GM19035 (cell line): ENCODE results near the gene SETD4.
"Not testable (repeated sequence)": the region's sequence is repeated elsewhere in the genome, so short reads cannot be mapped to it uniquely, and the experiment has no call there.

Source experiments
- ATAC-seq: cut with Tn5 transposase; IDR thresholded peaks from one replicate; pipeline ENCODE4 v1.9.1; 2021; ENCODE audit not compliant: unreplicated experiment

SETD4 gene, protein sequence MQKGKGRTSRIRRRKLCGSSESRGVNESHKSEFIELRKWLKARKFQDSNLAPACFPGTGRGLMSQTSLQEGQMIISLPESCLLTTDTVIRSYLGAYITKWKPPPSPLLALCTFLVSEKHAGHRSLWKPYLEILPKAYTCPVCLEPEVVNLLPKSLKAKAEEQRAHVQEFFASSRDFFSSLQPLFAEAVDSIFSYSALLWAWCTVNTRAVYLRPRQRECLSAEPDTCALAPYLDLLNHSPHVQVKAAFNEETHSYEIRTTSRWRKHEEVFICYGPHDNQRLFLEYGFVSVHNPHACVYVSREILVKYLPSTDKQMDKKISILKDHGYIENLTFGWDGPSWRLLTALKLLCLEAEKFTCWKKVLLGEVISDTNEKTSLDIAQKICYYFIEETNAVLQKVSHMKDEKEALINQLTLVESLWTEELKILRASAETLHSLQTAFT

DNA sequence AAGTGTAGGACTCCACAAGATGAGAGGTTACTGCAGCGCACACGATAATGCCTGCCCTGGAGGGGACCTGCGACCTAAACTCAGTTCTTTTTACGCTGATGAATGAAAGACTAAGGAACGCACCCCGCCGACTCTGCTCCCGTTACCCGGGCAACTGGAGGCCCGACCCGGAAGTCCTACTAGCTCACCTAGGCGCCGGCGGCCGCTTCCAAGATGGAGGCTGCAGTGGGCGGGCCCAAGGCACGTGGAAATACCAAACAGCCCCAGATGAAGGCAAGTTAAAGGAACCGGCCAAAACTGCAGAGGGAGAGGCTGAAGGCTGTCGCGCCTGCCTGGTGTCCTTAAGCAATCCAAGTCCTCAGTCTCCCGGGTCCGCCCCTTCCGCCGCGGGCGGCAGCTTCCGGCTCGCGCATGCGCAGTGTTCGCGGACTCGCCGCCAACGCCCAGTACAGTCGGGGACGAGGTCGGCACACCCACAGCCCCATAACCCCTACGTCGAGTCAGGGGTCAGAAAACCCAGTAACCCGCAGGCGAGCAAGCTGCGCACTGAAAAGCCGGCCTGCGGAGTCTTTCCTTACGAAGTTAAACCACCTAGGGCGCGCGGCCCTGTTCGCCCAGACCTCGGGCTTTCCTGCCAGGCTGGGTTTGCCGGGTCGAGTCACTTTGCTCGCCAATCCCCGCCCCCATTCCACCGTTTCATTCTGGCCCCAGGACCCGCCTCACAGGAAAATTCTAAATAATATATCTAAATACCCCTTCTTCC is at the start of gene SETD4:
Gene SETD4, minus strand, starts transcription at position 368 of the 763 bp plus-strand sequence. CDS start 1,638 bp downstream, outside the sequence.
- peak; percentile 92 for ATAC-seq

GRCh38 chr21:36109868-36110267 is 49.5 kb upstream of the SETD4 start:
- no peak for ATAC-seq

GRCh38 chr21:36105327-36105842 is 45.1 kb upstream of the SETD4 start:
- ATAC-seq = no peak

DNA sequence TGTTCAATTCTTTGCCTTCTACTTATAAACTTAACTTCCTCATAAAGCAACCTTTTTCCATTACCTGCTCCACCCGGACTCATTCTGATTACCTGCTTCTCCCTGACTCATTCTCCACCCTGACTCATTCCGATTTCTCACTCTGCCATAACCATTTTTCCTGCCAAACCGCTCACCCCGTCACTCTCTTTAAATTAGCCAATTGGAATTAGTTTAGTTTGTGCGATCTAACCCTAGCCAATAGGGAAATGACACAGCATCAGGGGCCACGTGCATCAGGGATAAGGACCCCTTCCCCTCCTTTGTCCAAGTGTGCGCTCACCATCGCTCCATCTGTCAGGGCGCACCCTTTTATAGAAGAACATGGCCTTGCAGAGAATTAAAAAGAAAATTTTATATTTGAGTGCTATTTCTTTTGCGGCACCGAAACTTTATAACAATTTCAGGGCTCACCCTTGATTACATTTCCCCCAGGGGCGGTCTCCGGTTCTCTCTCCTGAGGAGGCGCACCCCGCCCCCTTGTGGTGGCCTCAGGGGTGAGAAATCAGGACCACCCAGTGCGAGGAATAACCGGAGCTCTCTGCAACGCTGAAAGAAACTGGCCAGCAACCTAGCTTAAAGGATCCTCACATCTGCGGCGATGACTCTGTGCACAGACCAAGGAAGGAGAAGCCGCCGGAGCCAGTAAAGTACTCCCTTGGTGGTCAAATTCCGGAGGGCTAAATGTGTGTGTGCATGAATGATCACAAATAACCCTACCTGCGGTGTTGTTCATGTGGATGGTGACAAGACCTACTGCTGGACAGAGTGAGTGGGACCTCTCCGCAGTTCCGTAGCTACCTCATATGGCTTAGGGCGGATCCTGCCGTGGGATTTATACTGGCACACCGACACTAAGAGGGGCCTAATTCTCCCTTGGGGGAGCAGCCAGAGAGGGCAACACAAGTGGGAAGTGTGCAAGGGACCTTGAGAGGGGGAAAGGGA is 44.3 kb upstream of the SETD4 start:
- no peak for ATAC-seq

- ATAC-seq = no peak
Observed at GRCh38 chr21:36103434-36103833, 43.1 kb upstream of the SETD4 start.

GRCh38 chr21:36100971-36101641 is 40.8 kb upstream of the SETD4 start:
- ATAC-seq = no peak

DNA sequence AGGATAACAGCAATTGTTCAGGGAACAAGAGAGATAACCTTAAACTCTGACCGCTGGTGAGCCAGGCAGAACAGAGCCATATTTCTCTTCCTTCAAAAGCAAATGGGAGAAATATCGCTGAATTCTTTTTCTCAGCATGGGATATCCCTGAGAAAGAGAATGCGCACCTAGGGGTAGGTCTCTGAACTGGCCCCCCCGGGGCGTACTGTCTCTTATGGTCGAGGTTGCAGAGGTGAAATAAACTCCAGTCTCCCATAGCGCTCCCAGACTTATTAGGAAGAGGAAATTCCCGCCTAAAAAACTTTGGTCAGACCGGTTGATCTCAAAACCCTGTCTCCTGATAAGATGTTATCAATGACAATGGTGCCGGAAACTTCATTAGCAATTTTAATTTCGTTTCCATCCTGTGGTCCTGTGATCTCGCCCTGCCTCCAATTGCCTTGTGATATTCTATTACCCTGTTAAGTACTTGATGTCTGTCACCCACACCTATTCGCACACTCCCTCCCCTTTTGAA is 39.4 kb upstream of the SETD4 start:
- not testable (repeated sequence) for ATAC-seq

GRCh38 chr21:36099000-36099399 is 38.7 kb upstream of the SETD4 start:
- ATAC-seq = no peak

DNA sequence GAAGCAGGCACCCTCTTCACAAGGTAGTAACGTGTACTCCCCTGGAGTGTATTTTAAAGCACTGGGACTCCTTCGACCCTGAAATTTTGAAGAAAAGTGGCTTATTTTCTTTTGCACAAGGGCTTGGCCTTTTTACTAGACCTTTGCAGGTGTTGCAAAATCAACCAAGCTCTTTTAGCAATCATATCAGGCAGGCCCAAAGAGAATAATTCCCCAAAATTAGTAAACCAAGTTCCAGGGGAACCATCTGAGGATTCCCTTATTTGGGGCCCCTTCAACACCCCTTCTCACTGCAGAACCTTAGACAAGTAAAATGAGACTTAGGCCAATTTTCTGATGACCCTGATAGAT is 37.8 kb upstream of the SETD4 start:
- no peak for ATAC-seq

- ATAC-seq = no peak
Observed at GRCh38 chr21:36097427-36098181, 37.3 kb upstream of the SETD4 start.

DNA sequence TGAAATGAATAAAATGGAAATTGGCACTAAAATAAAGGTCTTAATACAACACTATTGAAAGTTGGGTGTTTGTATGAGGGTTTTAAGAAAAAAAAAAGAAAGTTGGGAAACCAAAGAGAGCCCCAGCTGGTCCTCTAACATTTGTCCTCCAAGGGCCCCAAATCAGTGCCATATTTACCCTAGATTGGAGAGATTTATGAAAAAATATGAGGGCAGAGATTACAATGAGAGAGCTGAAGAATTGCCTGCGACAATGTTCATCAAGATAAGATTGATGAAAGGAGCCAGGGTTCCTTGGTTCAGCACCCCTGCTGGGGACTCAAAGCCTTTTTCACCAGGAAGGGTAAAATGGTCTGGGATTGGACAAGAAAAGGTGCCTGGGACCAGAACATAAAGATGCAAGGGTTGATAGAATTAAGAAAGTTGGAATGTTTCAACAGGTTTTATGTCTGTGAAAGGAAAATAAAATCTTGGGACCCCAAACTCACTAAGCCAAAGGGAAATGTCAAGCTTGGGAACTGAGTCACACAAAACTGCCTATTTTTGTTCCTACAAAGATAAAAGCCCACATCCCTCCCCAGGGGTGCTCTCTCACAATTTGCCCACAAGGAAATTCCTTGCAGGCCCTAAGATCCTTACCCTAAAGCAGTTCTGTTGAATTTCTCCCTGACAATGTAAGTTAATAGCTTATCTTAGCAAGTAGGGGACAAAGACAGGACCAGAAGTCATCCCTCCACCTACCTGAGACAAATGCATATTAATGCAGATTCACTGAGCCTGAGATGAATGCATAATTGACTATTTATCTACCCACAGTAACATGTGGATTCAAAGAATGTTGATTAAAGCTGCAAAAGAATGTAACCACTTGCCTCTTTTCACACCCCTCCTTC is 36.3 kb upstream of the SETD4 start:
- ATAC-seq = no peak

- ATAC-seq = no peak
Observed at GRCh38 chr21:36093512-36093911, 33.2 kb upstream of the SETD4 start.

DNA sequence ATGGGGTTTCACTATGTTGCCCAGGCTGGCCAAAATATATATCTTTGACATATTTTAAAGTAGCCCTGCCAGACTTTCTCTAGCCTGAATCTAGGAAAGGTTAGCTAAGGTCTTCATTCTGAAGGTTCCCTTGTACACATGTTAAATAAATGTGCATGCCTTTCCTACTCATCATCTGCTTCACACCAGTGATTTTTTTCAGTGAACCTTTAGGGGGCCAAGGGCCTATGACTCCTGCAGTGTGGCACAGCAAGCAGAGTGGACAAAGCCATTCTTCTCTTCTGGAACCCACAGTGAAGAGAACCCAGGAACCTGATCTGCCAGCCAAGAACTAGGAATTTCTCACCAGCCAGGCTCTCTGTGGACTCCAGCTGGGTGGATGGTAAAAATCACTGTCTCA is 32.4 kb upstream of the SETD4 start:
- ATAC-seq = no peak

DNA sequence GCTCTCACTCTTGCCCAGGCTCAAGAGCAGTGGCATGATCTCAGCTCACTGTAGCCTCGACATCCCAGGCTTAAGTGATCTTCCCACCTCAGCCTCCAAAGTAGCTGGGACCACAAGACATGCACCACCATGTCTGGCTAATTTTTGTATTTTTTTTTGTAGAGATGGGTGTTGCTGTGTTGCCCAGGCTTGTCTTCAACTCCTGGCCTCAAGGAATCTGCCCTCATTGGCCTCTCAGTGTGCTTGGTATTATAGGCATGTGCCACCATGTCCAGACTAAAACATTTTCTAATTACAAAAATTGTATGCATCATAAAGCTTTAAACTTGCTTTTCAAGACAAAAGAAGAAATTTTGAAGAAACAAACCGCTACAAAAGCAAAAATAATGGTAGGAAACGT is 29.6 kb upstream of the SETD4 start:
- no peak for ATAC-seq

GRCh38 chr21:36087362-36088138 is 27.2 kb upstream of the SETD4 start:
- no peak for ATAC-seq

GRCh38 chr21:36082237-36082664 is 21.9 kb upstream of the SETD4 start:
- ATAC-seq = no peak

- ATAC-seq = no peak
Observed at GRCh38 chr21:36080386-36080785, 20.1 kb upstream of the SETD4 start.

- ATAC-seq = no peak
Observed at GRCh38 chr21:36079671-36080070, 19.3 kb upstream of the SETD4 start.
